Neuronal stem cell (in vitro differentiated cells): ENCODE measurements around the gene THSD4.

Experiments
- DNase-seq: peaks from one replicate; pipeline ENCODE4 v3.0.0-alpha.2; 2013; ENCODE audit warnings: low spot score
- H2AFZ ChIP-seq: one replicate; pipeline ENCODE4 v1.6.1; 2013; ENCODE audit warnings: mild to moderate bottlenecking, low read length, inconsistent platforms
- H2AK5ac ChIP-seq: 2 replicates; pipeline ENCODE4 v1.6.1; 2013; ENCODE audit warnings: low read depth, mild to moderate bottlenecking, inconsistent platforms, low read length, moderate library complexity, mixed read lengths
- H2BK120ac ChIP-seq: 2 replicates; pipeline ENCODE4 v1.6.1; 2013; ENCODE audit warnings: low read depth, mild to moderate bottlenecking, inconsistent platforms, low read length, moderate library complexity, mixed read lengths
- H2BK12ac ChIP-seq: one replicate; pipeline ENCODE4 v1.6.1; 2013; ENCODE audit warnings: low read length, inconsistent platforms
- H2BK15ac ChIP-seq: 2 replicates; pipeline ENCODE4 v1.6.1; 2013; ENCODE audit warnings: mild to moderate bottlenecking, low read length, inconsistent platforms, mixed read lengths
- H2BK5ac ChIP-seq: one replicate; pipeline ENCODE4 v1.6.1; 2013; ENCODE audit warnings: inconsistent platforms, mild to moderate bottlenecking, low read length, moderate library complexity
- H3K14ac ChIP-seq: one replicate; pipeline ENCODE4 v1.6.1; 2013; ENCODE audit warnings: low read length, inconsistent platforms
- H3K18ac ChIP-seq: 2 replicates; pipeline ENCODE4 v1.6.1; 2013; ENCODE audit warnings: low read length, inconsistent platforms
- H3K23ac ChIP-seq: 2 replicates; pipeline ENCODE4 v1.6.1; 2013; ENCODE audit warnings: low read depth, mild to moderate bottlenecking, mixed read lengths, low read length, inconsistent platforms; ENCODE audit not compliant: poor library complexity
- H3K27ac ChIP-seq: replicated peaks from 3 replicates; pipeline ENCODE4 v1.5.1; 2013; ENCODE audit warnings: low read length, inconsistent platforms
- H3K27me3 ChIP-seq, 3 experiments: 2 replicates each; pipeline ENCODE4 v1.6.1; 2013; ENCODE audit warnings: low read length in 3 of 3, mild to moderate bottlenecking in 2 of 3, inconsistent platforms in 1 of 3, low read depth in 1 of 3, mixed read lengths in 1 of 3, moderate library complexity in 1 of 3; ENCODE audit not compliant: control insufficient read depth in 3 of 3, insufficient read depth in 3 of 3
- H3K36me3 ChIP-seq, 2 donors: replicated peaks in 1 of 2; 2 replicates each; pipeline ENCODE4 v1.6.1; 2013; ENCODE audit warnings: low read length in 2 of 2; ENCODE audit not compliant: control insufficient read depth in 2 of 2, insufficient read depth in 2 of 2
- H3K4ac ChIP-seq: 2 replicates; pipeline ENCODE4 v1.6.1; 2013; ENCODE audit warnings: inconsistent platforms, mild to moderate bottlenecking, low read length, moderate library complexity
- H3K4me1 ChIP-seq, 2 donors: 1 replicate in 1 of 2; 2 replicates in 1 of 2; pipeline ENCODE4 v1.6.1; 2013; ENCODE audit warnings: low read length in 2 of 2, low read depth in 1 of 2; ENCODE audit not compliant: control insufficient read depth in 2 of 2, insufficient read depth in 1 of 2
- H3K4me2 ChIP-seq: one replicate; pipeline ENCODE4 v1.6.1; 2013; ENCODE audit warnings: mild to moderate bottlenecking, low read length, inconsistent platforms; ENCODE audit not compliant: insufficient read depth, poor library complexity, severe bottlenecking
- H3K4me3 ChIP-seq, 2 donors: 2 replicates each; pipeline ENCODE4 v1.5.1; 2013; ENCODE audit warnings: low read length in 2 of 2, mild to moderate bottlenecking in 2 of 2, inconsistent platforms in 1 of 2, moderate library complexity in 1 of 2
- H3K79me1 ChIP-seq: one replicate; pipeline ENCODE4 v1.6.1; 2013; ENCODE audit warnings: low read depth, mild to moderate bottlenecking, inconsistent platforms, low read length, moderate library complexity
- H3K9ac ChIP-seq: one replicate; pipeline ENCODE4 v1.6.1; 2013; ENCODE audit warnings: mild to moderate bottlenecking, low read depth, low read length, inconsistent platforms; ENCODE audit not compliant: poor library complexity
- H3K9me3 ChIP-seq, 2 donors: replicated peaks in 1 of 2; 2 replicates each; pipeline versions ENCODE3 to v1.6.1; 2013; ENCODE audit warnings: low read length in 2 of 2, mild to moderate bottlenecking in 2 of 2, inconsistent platforms in 1 of 2, low read depth in 1 of 2, mixed read lengths in 1 of 2, moderate library complexity in 1 of 2; ENCODE audit not compliant: control insufficient read depth in 2 of 2, insufficient read depth in 1 of 2
- H4K8ac ChIP-seq: one replicate; pipeline ENCODE4 v1.6.1; 2013; ENCODE audit warnings: low read depth, mild to moderate bottlenecking, inconsistent platforms, low read length, moderate library complexity
- H4K91ac ChIP-seq: one replicate; pipeline ENCODE4 v1.6.1; 2013; ENCODE audit warnings: low read length, low read depth, mild to moderate bottlenecking, inconsistent platforms; ENCODE audit not compliant: poor library complexity
- WGBS, 2 donors: extraction: QIAGEN DNeasy Blood & Tissue Kit; methylation state at CpG; one replicate each; pipeline ENCODE4 v1.1.7; 2013; ENCODE audit warnings: missing lambda C conversion rate in 2 of 2, mixed read lengths in 1 of 2; ENCODE audit not compliant: insufficient read length in 2 of 2, insufficient replicate concordance in 1 of 2; ENCODE audit errors: extremely low coverage in 2 of 2; 5-methylcytosine and 5-hydroxymethylcytosine counted together

THSD4 gene

GRCh38 chr15:71815301-71815700 is 700.0 kb downstream of the THSD4 start:
- Histone ChIP-seq H3K14ac (no peak overlapping the region), H2AK5ac (no peak overlapping the region), H3K9me3 (peaks cover 8 to 14% of the 10 kb centered on the region in 2 donors), H2BK12ac (no peak overlapping the region), H3K36me3 (no peaks in the 10 kb centered on the region), H3K4ac (no peak overlapping the region), H3K27me3 (no peaks in the 10 kb centered on the region), H4K91ac (no peak overlapping the region), H3K4me1 (no peaks in the 10 kb centered on the region), H3K4me3 (no peak overlapping the region), H3K4me2 (no peak overlapping the region), H3K23ac (no peak overlapping the region), H2AFZ (no peak overlapping the region), H3K79me1 (no peaks in the 10 kb centered on the region), H4K8ac (no peak overlapping the region), H3K27ac (no peak overlapping the region), H2BK15ac (no peak overlapping the region), H2BK120ac (no peak overlapping the region), H3K9ac (no peak overlapping the region), H3K18ac (no peak overlapping the region), H2BK5ac (no peak overlapping the region)
- no CpG with 5 or more reads among the region's 3 CpGs for WGBS, 2 donors
- DNase-seq: no peak

GRCh38 chr15:71817351-71817750 is 702.1 kb downstream of the THSD4 start:
- H4K91ac ChIP-seq: no peak overlapping the region
- no peak overlapping the region for H3K27ac ChIP-seq
- H2AK5ac ChIP-seq: no peak overlapping the region
- no peak overlapping the region for H2BK15ac ChIP-seq
- no peaks in the 10 kb centered on the region for H3K36me3 ChIP-seq
- no peak overlapping the region for H3K14ac ChIP-seq
- no peak overlapping the region for H3K9ac ChIP-seq
- no peak overlapping the region for H2AFZ ChIP-seq
- H3K23ac ChIP-seq: no peak overlapping the region
- no peak overlapping the region for H3K4me2 ChIP-seq
- no peak for DNase-seq
- H2BK5ac ChIP-seq: no peak overlapping the region
- H4K8ac ChIP-seq: no peak overlapping the region
- no CpG with 5 or more reads among the region's 13 CpGs for WGBS, 2 donors
- no peak overlapping the region for H3K4ac ChIP-seq
- no peak overlapping the region for H3K18ac ChIP-seq
- no peak overlapping the region for H2BK120ac ChIP-seq
- H3K9me3 ChIP-seq: peaks cover 16 to 26% of the 10 kb centered on the region in 2 donors
- no peak overlapping the region for H2BK12ac ChIP-seq
- no peak overlapping the region for H3K4me3 ChIP-seq
- H3K79me1 ChIP-seq: no peaks in the 10 kb centered on the region
- no peaks in the 10 kb centered on the region for H3K27me3 ChIP-seq
- H3K4me1 ChIP-seq: no peaks in the 10 kb centered on the region

- H3K9ac ChIP-seq: no peak overlapping the region
- H3K14ac ChIP-seq: no peak overlapping the region
- H2BK12ac ChIP-seq: no peak overlapping the region
- no peak overlapping the region for H3K4me3 ChIP-seq
- H3K18ac ChIP-seq: no peak overlapping the region
- no peak overlapping the region for H3K23ac ChIP-seq
- H2BK15ac ChIP-seq: no peak overlapping the region
- peaks cover 0 to 5% of the 10 kb centered on the region in 2 donors for H3K36me3 ChIP-seq
- peaks cover 16 to 42% of the 10 kb centered on the region in 2 donors for H3K9me3 ChIP-seq
- DNase-seq: no peak
- no peak overlapping the region for H2AK5ac ChIP-seq
- H3K4ac ChIP-seq: no peak overlapping the region
- no peak overlapping the region for H4K91ac ChIP-seq
- H3K27me3 ChIP-seq: no peaks in the 10 kb centered on the region
- no peak overlapping the region for H2BK5ac ChIP-seq
- WGBS, 2 donors: no CpG with 5 or more reads among the region's 1 CpG
- no peaks in the 10 kb centered on the region for H3K79me1 ChIP-seq
- H3K27ac ChIP-seq: no peak overlapping the region
- H3K4me2 ChIP-seq: no peak overlapping the region
- H4K8ac ChIP-seq: no peak overlapping the region
- H3K4me1 ChIP-seq: no peaks in the 10 kb centered on the region
- H2BK120ac ChIP-seq: no peak overlapping the region
- H2AFZ ChIP-seq: no peak overlapping the region
Observed at GRCh38 chr15:71820127-71820526, 704.9 kb downstream of the THSD4 start.

- H3K79me1 ChIP-seq: no peaks in the 10 kb centered on the region
Observed at GRCh38 chr15:71821547-71822129, 706.4 kb downstream of the THSD4 start.

More at GRCh38 chr15:71821547-71822129, 706.4 kb downstream of the THSD4 start:
- H3K4me1 ChIP-seq: peaks cover 0 to 3% of the 10 kb centered on the region in 2 donors
- no CpG with 5 or more reads among the region's 5 CpGs for WGBS, 2 donors
- no peak overlapping the region for H3K18ac ChIP-seq
- peaks cover 2 to 18% of the 10 kb centered on the region in 2 donors for H3K36me3 ChIP-seq
- H3K23ac ChIP-seq: no peak overlapping the region
- no peak overlapping the region for H4K91ac ChIP-seq
- no peak overlapping the region for H2BK15ac ChIP-seq
- no peak overlapping the region for H3K9ac ChIP-seq
- H3K4me2 ChIP-seq: no peak overlapping the region
- no peak overlapping the region for H3K14ac ChIP-seq
- no peak overlapping the region for H2BK12ac ChIP-seq
- no peak overlapping the region for H2BK5ac ChIP-seq
- no peak overlapping the region for H2AK5ac ChIP-seq
- DNase-seq: no peak
- no peaks in the 10 kb centered on the region for H3K27me3 ChIP-seq
- no peak overlapping the region for H2AFZ ChIP-seq
- no peak overlapping the region for H3K27ac ChIP-seq
- no peak overlapping the region for H2BK120ac ChIP-seq
- H4K8ac ChIP-seq: no peak overlapping the region
- peaks cover 16 to 46% of the 10 kb centered on the region in 2 donors for H3K9me3 ChIP-seq
- H3K4ac ChIP-seq: no peak overlapping the region
- no peak overlapping the region for H3K4me3 ChIP-seq
